ENCODE results near the gene EPB42. TPM values are rescaled to one million over a fixed set of nuclear protein-coding genes. Genes with fewer than 3 reads are reported as not detected.

Gene EPB42
- total and polyA plus RNA-seq, 10 donors, result 0.11 to 31.5 (median 1.6) TPM

DNA sequence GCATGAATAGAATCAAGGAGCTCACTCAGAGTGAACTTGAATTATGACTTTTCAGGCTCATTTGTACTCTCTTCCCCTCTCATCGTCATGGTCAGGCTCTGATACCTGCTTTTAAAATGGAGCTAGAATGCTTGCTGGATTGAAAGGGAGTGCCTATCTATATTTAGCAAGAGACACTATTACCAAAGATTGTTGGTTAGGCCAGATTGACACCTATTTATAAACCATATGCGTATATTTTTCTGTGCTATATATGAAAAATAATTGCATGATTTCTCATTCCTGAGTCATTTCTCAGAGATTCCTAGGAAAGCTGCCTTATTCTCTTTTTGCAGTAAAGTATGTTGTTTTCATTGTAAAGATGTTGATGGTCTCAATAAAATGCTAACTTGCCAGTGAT is 26.0 kb downstream of the EPB42 start:
- WGBS, 5 donors, result 90 to 95% (median 90%) methylated on average over 2 of the region's 2 CpGs

DNA sequence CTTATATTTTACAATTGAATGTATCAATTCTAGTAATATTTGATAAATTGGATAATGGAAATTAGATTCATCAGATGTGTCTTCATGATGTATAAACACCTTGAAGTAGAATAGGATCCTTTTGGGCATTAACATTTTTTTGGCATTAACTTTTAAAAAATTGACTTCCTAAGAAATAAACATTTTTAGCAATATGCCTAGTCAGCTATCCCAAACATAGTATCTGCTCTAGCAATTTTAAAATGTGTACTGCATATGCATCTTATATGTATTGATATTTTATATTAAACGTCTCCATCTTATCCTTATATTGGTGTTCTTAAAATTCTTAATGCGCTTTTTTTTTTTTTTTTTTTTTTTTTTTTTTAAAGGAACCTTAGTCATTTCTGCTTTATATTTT is 27.1 kb downstream of the EPB42 start:
- no peaks in the 10 kb centered on the region for H3K27me3 ChIP-seq (replicated peaks in 1 of 7)
- H3K9me3 ChIP-seq, result peaks cover 0 to 12% (median 7%) of the 10 kb centered on the region in 8 donors
- H3K4me1 ChIP-seq, result peaks cover 0 to 18% (median 9%) of the 10 kb centered on the region in 6 donors
- peaks cover 5 to 100% (median 91%) of the 10 kb centered on the region in 6 donors for H3K36me3 ChIP-seq
- no peak overlapping the region for H3K4me3 ChIP-seq
- DNase-seq, result no peak
- WGBS, 5 donors, result 92 to 100% (median 97%) methylated on average over 2 of the region's 2 CpGs
- intact Hi-C loops (cut with DNase I; ENCODE audit: low total_unique reads), result no loop called here
- no peak overlapping the region for H3K27ac ChIP-seq
- TF ChIP-seq, protein P1, sequence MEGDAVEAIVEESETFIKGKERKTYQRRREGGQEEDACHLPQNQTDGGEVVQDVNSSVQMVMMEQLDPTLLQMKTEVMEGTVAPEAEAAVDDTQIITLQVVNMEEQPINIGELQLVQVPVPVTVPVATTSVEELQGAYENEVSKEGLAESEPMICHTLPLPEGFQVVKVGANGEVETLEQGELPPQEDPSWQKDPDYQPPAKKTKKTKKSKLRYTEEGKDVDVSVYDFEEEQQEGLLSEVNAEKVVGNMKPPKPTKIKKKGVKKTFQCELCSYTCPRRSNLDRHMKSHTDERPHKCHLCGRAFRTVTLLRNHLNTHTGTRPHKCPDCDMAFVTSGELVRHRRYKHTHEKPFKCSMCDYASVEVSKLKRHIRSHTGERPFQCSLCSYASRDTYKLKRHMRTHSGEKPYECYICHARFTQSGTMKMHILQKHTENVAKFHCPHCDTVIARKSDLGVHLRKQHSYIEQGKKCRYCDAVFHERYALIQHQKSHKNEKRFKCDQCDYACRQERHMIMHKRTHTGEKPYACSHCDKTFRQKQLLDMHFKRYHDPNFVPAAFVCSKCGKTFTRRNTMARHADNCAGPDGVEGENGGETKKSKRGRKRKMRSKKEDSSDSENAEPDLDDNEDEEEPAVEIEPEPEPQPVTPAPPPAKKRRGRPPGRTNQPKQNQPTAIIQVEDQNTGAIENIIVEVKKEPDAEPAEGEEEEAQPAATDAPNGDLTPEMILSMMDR (IDR thresholded peaks at IDR 0.05 in 8 of 11, conservative IDR thresholded peaks at IDR 0.05 in 3 of 11), result no peak
- TF ChIP-seq POLR2A (IDR thresholded peaks at IDR 0.05), result no peak
- no peak for TF ChIP-seq POLR2AphosphoS5 (IDR thresholded peaks at IDR 0.05)

More for the DNA sequence above, 26.0 kb downstream of the EPB42 start:
- no peaks in the 10 kb centered on the region for H3K27me3 ChIP-seq (replicated peaks in 1 of 7)
- TF ChIP-seq POLR2AphosphoS5 (IDR thresholded peaks at IDR 0.05), result no peak
- TF ChIP-seq, protein P1 (IDR thresholded peaks at IDR 0.05 in 8 of 11, conservative IDR thresholded peaks at IDR 0.05 in 3 of 11), result no peak
- no peak for TF ChIP-seq POLR2A (IDR thresholded peaks at IDR 0.05)
- intact Hi-C loops (cut with DNase I; ENCODE audit: low total_unique reads), result no loop called here
- peaks cover 0 to 9% (median 2%) of the 10 kb centered on the region in 6 donors for H3K4me1 ChIP-seq
- H3K27ac ChIP-seq, result no peak overlapping the region
- peaks cover 0 to 14% (median 11%) of the 10 kb centered on the region in 8 donors for H3K9me3 ChIP-seq
- no peak for DNase-seq
- H3K4me3 ChIP-seq, result no peak overlapping the region
- peaks cover 5 to 95% (median 85%) of the 10 kb centered on the region in 6 donors for H3K36me3 ChIP-seq

DNA sequence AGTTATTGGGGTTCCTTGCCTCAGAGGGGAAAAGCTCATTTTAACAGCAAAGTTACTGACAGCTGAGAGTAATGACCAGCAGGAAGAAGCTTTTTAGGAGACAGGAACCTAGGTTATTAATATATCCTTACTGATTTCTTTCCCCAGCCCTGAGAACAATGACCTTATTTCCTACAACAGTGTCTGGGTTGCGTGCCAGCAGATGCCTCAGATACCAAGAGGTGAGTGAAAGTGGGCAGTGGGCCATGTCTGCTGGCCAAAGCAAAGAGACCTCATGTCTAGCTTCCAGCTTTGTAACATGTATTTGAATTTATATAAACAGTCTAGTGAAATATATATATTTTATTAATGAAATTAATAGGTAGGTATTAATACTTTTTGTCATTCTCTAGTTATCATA is 30.6 kb downstream of the EPB42 start:
- TF ChIP-seq POLR2A (IDR thresholded peaks at IDR 0.05), result no peak
- Histone ChIP-seq H3K4me3 (no peak overlapping the region), H3K27ac (no peak overlapping the region), H3K4me1 (peaks cover 17 to 49% (median 33%) of the 10 kb centered on the region in 6 donors), H3K27me3 (replicated peaks in 1 of 7) (no peaks in the 10 kb centered on the region), H3K36me3 (peaks cover 3 to 73% (median 62%) of the 10 kb centered on the region in 6 donors), H3K9me3 (no peaks in the 10 kb centered on the region)
- intact Hi-C loops (cut with DNase I; ENCODE audit: low total_unique reads), result no loop called here
- WGBS, 5 donors, result 52 to 88% (median 75%) methylated on average over 1 of the region's 1 CpG
- DNase-seq, result no peak

DNA sequence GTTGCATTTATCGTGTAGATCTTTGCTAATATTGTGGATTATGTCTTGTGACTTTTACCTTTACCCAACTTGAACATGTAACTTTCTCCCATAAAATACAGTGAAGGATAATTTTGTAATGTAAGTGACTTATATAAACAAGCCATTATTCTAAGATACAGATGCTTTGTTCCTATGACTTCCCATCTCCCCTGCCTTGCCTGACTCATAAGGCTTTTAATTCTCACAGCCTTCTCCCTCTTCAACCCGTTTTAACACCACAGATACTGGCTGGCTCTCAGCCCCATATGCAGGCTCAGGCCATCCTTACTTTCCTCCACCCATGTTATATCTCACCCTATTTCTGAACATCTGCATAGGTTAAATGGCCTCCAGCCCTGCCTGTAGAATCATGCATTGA is 31.5 kb downstream of the EPB42 start:
- H3K27me3 ChIP-seq (replicated peaks in 1 of 7), result no peaks in the 10 kb centered on the region
- TF ChIP-seq POLR2AphosphoS5 (IDR thresholded peaks at IDR 0.05) (no peak), POLR2A (IDR thresholded peaks at IDR 0.05) (no peak)
- TF ChIP-seq, protein P1 (IDR thresholded peaks at IDR 0.05 in 8 of 11, conservative IDR thresholded peaks at IDR 0.05 in 3 of 11), result no peak
- no peaks in the 10 kb centered on the region for H3K9me3 ChIP-seq
- peaks cover 3 to 68% (median 54%) of the 10 kb centered on the region in 6 donors for H3K36me3 ChIP-seq
- no peak overlapping the region for H3K27ac ChIP-seq
- no peak overlapping the region for H3K4me3 ChIP-seq
- intact Hi-C loops (cut with DNase I; ENCODE audit: low total_unique reads), result no loop called here
- DNase-seq, result no peak
- H3K4me1 ChIP-seq, result peaks cover 19 to 57% (median 40%) of the 10 kb centered on the region in 6 donors
- 74 to 94% (median 86%) methylated on average over 2 of the region's 2 CpGs for WGBS, 5 donors
